Coronary artery (tissue), 2 donors: Measurements from ENCODE around the gene HS6ST2.

ENCODE experiments used
- DNase-seq: peaks from one replicate; pipeline ENCODE4 v3.0.0-alpha.2; 2017; ENCODE audit warnings: low spot score
- H3K27ac ChIP-seq, 2 donors: fragments of 200-600 bp; sonication (generic); one replicate each; pipeline ENCODE4 v1.5.1; 2016 to 2019
- H3K4me3 ChIP-seq: fragments of 200-600 bp; sonication (generic); 2 replicates; pipeline ENCODE4 v1.5.1; 2016; ENCODE audit warnings: mild to moderate bottlenecking, moderate library complexity
- TF ChIP-seq, protein P1 (sequence below): fragments of 200-600 bp; sonication (generic); IDR thresholded peaks from one replicate; pipeline ENCODE4 v1.5.1; 2019; ENCODE audit warnings: antibody characterized with exemption

HS6ST2 gene

DNA sequence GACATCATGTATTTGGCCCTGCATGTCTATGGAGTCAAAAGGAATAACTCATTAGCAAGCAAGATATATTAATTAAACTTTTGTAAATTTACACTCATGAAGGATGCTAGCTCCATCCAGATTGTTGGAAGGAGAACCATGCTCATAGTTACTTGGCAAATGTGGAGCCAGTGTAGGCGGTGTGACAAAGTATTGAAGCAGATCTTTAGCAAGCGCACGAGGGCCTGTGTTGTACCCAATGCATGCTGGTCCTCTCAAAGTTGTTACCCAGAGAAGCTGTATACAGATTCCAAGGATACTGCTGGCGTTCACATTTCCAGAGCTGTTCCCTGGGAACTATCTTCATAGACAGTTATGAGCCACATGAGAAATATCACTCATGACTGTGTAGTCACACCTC is 273.2 kb downstream of the HS6ST2 start:
- DNase-seq, result no peak
- TF ChIP-seq, protein P1, sequence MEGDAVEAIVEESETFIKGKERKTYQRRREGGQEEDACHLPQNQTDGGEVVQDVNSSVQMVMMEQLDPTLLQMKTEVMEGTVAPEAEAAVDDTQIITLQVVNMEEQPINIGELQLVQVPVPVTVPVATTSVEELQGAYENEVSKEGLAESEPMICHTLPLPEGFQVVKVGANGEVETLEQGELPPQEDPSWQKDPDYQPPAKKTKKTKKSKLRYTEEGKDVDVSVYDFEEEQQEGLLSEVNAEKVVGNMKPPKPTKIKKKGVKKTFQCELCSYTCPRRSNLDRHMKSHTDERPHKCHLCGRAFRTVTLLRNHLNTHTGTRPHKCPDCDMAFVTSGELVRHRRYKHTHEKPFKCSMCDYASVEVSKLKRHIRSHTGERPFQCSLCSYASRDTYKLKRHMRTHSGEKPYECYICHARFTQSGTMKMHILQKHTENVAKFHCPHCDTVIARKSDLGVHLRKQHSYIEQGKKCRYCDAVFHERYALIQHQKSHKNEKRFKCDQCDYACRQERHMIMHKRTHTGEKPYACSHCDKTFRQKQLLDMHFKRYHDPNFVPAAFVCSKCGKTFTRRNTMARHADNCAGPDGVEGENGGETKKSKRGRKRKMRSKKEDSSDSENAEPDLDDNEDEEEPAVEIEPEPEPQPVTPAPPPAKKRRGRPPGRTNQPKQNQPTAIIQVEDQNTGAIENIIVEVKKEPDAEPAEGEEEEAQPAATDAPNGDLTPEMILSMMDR, result no peak

DNA sequence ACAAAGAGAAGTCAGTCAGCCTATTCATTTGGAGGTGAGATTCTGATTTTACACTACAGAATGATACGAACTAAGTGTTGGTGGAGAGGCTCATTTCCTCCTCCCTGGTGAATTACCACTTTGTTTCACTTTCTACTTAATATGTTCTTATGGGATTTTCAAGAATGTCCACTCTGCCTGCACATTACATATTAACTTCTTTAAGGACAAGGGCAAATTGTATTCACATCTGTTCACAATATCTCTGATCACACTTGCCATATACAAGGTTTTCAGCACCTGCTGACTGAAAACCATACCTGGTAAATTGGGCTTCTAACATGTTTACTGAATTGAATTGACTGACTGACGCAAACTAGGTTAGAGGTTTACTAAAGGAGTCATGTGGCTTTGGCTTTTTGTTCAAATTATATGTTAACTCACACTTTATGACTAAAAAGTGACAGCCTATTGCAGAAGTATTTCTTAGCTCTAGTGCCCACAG is 281.2 kb downstream of the HS6ST2 start:
- no peak for DNase-seq
- TF ChIP-seq, protein P1, result no peak
- Histone ChIP-seq H3K4me3 (no peak overlapping the region), H3K27ac (no peak overlapping the region)

More for the DNA sequence above, 273.2 kb downstream of the HS6ST2 start:
- no peak overlapping the region for H3K27ac ChIP-seq
- H3K4me3 ChIP-seq, result no peak overlapping the region

DNA sequence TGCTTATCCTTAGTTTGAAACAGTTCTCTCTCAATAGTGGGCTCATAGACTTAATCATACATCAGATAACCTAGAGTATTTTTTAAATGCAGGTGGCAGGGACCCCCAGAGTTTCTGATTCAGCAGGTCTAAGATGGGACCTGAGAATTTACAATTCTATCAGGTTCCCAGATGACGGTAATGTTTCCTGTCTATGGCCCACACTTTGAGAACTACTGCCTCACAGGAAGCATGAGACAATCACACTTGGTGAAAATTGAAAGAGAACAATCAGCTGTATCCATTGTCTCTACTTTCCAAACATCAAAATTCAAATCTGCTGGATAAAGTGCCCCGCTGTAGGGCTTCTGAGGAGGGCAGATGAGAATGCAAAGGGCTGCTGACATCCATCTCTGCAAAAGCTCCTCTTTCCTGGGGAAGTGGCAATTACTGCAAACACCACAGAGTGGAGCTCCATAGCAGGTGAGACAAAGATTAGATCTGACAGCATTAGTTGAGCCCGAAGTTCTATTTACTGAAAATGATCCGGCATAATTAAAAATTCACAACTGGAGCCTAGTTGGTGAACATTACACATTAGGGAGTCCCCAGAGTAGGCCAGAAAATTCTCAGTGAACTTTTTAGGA is 281.8 kb downstream of the HS6ST2 start:
- no peak for DNase-seq
- no peak overlapping the region for H3K27ac ChIP-seq
- TF ChIP-seq, protein P1, result no peak
- H3K4me3 ChIP-seq, result no peak overlapping the region

DNA sequence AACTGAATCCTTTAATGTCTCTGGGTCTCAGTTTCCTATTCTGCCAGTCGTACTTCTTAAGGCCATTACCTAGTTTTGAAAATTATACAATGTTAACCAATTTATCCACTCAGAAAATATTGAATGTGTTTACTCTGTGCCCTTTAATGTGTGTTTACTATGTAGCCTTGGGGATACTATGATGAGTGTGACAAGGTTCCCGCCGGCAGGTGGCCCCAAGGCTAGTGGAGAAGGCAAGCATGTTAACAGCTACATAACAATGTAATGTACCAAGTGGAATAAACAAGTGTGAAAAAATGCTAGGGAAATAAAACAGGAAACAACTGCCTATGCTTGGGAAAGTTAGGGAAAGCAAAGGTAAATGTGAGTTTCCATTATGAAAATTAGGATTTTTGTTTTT is 282.3 kb downstream of the HS6ST2 start:
- H3K27ac ChIP-seq, result no peak overlapping the region
- TF ChIP-seq, protein P1, result no peak
- no peak overlapping the region for H3K4me3 ChIP-seq
- DNase-seq, result no peak

DNA sequence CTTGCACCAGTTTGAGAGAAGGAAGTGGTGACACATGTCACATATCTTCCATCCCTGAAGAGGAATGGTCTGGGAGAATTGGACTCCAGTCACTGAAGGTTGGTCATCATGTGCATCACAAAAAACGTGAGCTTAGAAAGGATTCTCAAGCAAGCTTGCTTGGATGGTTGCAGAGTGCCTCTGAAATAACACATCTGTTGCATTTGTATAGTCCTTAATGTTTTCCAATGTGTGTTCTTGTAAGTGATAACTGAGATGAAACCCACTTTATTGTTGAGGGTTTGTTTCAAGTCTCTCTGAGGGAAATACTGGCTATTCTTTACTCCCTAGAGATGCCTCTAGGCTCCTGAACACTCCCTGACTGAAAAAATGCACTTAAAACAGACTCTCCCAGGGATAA is 285.1 kb downstream of the HS6ST2 start:
- TF ChIP-seq, protein P1, result no peak
- Histone ChIP-seq H3K27ac (no peak overlapping the region), H3K4me3 (no peak overlapping the region)
- DNase-seq, result no peak

DNA sequence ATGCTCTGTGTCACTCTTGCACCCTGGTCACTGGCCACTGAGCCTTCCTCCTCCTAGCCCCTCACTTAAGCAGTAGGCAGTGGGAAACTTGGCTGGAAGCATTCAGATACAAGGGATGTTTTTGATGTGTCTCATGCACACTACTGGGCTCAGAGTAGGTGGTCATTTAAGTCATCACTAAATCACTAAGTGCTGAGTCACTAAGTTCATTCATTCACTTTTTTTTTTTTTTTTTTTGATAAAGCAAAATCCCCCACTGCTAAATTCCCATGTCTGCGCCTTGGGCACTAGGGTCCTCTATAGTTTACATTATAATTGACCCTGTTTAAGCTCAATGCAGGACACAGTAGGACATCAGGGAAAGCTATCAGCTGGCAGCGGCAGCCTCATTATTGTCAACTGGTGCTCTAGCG is 287.2 kb downstream of the HS6ST2 start:
- DNase-seq, result no peak
- H3K4me3 ChIP-seq, result no peak overlapping the region
- TF ChIP-seq, protein P1, result no peak
- H3K27ac ChIP-seq, result no peak overlapping the region

DNA sequence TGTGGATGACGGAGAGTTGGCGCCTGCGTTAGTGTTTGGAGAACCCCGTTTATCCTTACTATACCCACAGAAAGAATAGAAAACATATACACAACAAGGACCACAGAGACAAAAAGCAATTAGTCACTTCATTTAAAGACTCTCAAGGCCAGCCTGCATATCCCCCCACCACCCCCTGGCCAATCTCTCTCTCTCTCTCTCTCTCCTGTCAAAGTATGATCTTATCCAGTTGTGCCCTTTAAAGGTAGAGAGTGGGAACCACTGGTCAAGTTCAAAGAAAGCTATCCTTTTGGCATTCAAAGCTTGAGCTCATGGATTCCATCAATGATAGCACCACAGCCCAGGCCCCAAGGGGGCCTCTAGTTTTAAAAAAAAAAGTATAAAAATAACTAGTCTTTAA is 289.3 kb downstream of the HS6ST2 start:
- Histone ChIP-seq H3K4me3 (no peak overlapping the region), H3K27ac (no peak overlapping the region)
- TF ChIP-seq, protein P1, result no peak
- DNase-seq, result no peak
